AG10803 (cell line): ENCODE measurements around the gene SELENBP1.
A peak's percentile ranks its signal among the peaks of the same experiment; 100 is the strongest.

Source experiments
- DNase-seq: peaks from one replicate; pipeline ENCODE4 v3.0.0; 2010; ENCODE audit warnings: low read depth
- H3K4me3 ChIP-seq: 2 replicates; pipeline ENCODE4 v1.5.1; 2011; ENCODE audit warnings: mild to moderate bottlenecking, low read length, control low read depth
- CTCF ChIP-seq: conservative IDR thresholded peaks from 2 replicates; pipeline ENCODE4 v1.5.1; 2011; ENCODE audit warnings: mild to moderate bottlenecking, low read length, control low read depth, inconsistent platforms

Gene SELENBP1

GRCh38 chr1:151342569-151342968 lies 29.9 kb downstream of the SELENBP1 start:
- no peak overlapping the region for H3K4me3 ChIP-seq
- TF ChIP-seq CTCF, result no peak
- DNase-seq, result no peak

- no peak for TF ChIP-seq CTCF
- no peak overlapping the region for H3K4me3 ChIP-seq
- DNase-seq, result no peak
Observed at GRCh38 chr1:151342021-151342420, 30.5 kb downstream of the SELENBP1 start.

- DNase-seq, result peak; percentile 87
- H3K4me3 ChIP-seq, result no peak overlapping the region
- peak; percentile 79 for TF ChIP-seq CTCF
Observed at GRCh38 chr1:151340870-151341754, 31.4 kb downstream of the SELENBP1 start.

GRCh38 chr1:151336556-151336955 lies 35.9 kb downstream of the SELENBP1 start:
- H3K4me3 ChIP-seq, result no peak overlapping the region
- no peak for DNase-seq
- no peak for TF ChIP-seq CTCF

- DNase-seq, result no peak
- no peak overlapping the region for H3K4me3 ChIP-seq
- no peak for TF ChIP-seq CTCF
Observed at GRCh38 chr1:151334822-151335221, 37.7 kb downstream of the SELENBP1 start.

- DNase-seq, result peak; percentile 18
- no peak for TF ChIP-seq CTCF
- peak overlapping the region; percentile 64 for H3K4me3 ChIP-seq
Observed at GRCh38 chr1:151327903-151328674, 44.4 kb downstream of the SELENBP1 start.
